ENCODE results near the gene SPINK14. TPM values are rescaled to one million over a fixed set of nuclear protein-coding genes. Genes with fewer than 3 reads are reported as not detected.
A peak's percentile ranks its signal among the peaks of the same experiment; 100 is the strongest.

The SPINK14 gene
- total RNA-seq, 1 experiment from 2014 or later = not detected

GRCh38 chr5:148209151-148209770 is 40.9 kb downstream of the SPINK14 start:
- Histone ChIP-seq H3K27ac (no peak overlapping the region), H3K9me3 (replicated peaks) (no peaks in the 10 kb centered on the region), H3K4me1 (peaks cover 3% of the 10 kb centered on the region), H3K36me3 (no peaks in the 10 kb centered on the region), H3K27me3 (0 out of 2 replicates have a peak, but pooled peaks cover 1% of the 10 kb centered on the region), H3K4me3 (no peak overlapping the region)
- no peak for DNase-seq

GRCh38 chr5:148214665-148215185 is 46.4 kb downstream of the SPINK14 start:
- peak in 1 of 2 experiments; percentile 22 for DNase-seq
- Histone ChIP-seq H3K4me1 (peaks cover 7% of the 10 kb centered on the region), H3K9me3 (replicated peaks) (no peaks in the 10 kb centered on the region), H3K4me3 (no peak overlapping the region), H3K27ac (no peak overlapping the region), H3K36me3 (no peaks in the 10 kb centered on the region), H3K27me3 (no peaks in the 10 kb centered on the region)

- no peaks in the 10 kb centered on the region for H3K9me3 ChIP-seq (replicated peaks)
- H3K4me3 ChIP-seq = no peak overlapping the region
- no peaks in the 10 kb centered on the region for H3K27me3 ChIP-seq
- no peaks in the 10 kb centered on the region for H3K4me1 ChIP-seq
- H3K36me3 ChIP-seq = no peaks in the 10 kb centered on the region
- no peak for DNase-seq
- no peak overlapping the region for H3K27ac ChIP-seq
Measured at GRCh38 chr5:148221508-148221907, 53.2 kb downstream of the SPINK14 start.

- Histone ChIP-seq H3K27ac (no peak overlapping the region), H3K36me3 (no peaks in the 10 kb centered on the region), H3K9me3 (replicated peaks) (no peaks in the 10 kb centered on the region), H3K4me1 (no peaks in the 10 kb centered on the region), H3K27me3 (no peaks in the 10 kb centered on the region), H3K4me3 (no peak overlapping the region)
- no peak for DNase-seq
Measured at GRCh38 chr5:148224117-148224742, 55.9 kb downstream of the SPINK14 start.

Other genes starting within 250 kb of the SPINK14 start
- gene SPINK5, start 104.6 kb upstream of the SPINK14 start, total RNA-seq (2014; rRNA removed; shearing (Covaris generic)) = 0.91 and 1.3 TPM in 2 replicates
- not detected in 2 replicates for gene SPINK6, start 34.5 kb downstream of the SPINK14 start, total RNA-seq (2014; rRNA removed; shearing (Covaris generic))
- not detected in 2 replicates for gene MARCOL, start 70.0 kb downstream of the SPINK14 start, total RNA-seq (2014; rRNA removed; shearing (Covaris generic))
- gene SPINK13, start 100.2 kb downstream of the SPINK14 start, total RNA-seq (2014; rRNA removed; shearing (Covaris generic)) = not detected in 2 replicates
- gene SPINK7, start 143.9 kb downstream of the SPINK14 start, total RNA-seq (2014; rRNA removed; shearing (Covaris generic)) = not detected in 2 replicates
- not detected in 2 replicates for gene SPINK9, start 167.0 kb downstream of the SPINK14 start, total RNA-seq (2014; rRNA removed; shearing (Covaris generic))
- gene FBXO38, start 215.4 kb downstream of the SPINK14 start, total RNA-seq (2014; rRNA removed; shearing (Covaris generic)) = 43.9 and 49.9 TPM in 2 replicates